Stimulated activated naive B cell treated with anti-CD40 and anti-IgM and Interleukin-4, amounts not matched to agents 10 μg/mL and 1 μg/mL and 100 μg/mL, for 72 hours (primary cell): ENCODE results near the gene NEUROD6.

Source experiments
- ATAC-seq, 2 donors: fragments of 150-1000 bp; cut with Tn5 transposase; replicated peaks; 2 replicates each; pipeline ENCODE4 v1.10.0; 2021; ENCODE audit warnings: moderate library complexity in 1 of 2
- DNase-seq: peaks from one replicate; pipeline ENCODE4 v3.0.0; 2021
- H3K27ac Mint-ChIP-seq: one replicate; pipeline ENCODE4 v1.8.0; 2022; ENCODE audit warnings: mild to moderate bottlenecking, mixed read lengths
- H3K27me3 Mint-ChIP-seq, 2 donors: one replicate each; pipeline ENCODE4 v1.8.0; 2022; ENCODE audit warnings: mixed read lengths in 2 of 2
- H3K36me3 Mint-ChIP-seq, 2 donors: one replicate each; pipeline ENCODE4 v1.8.0; 2022; ENCODE audit warnings: mixed read lengths in 2 of 2, mild to moderate bottlenecking in 1 of 2
- H3K4me1 Mint-ChIP-seq, 2 donors: one replicate each; pipeline ENCODE4 v1.8.0; 2022; ENCODE audit warnings: mixed read lengths in 2 of 2, mild to moderate bottlenecking in 1 of 2
- H3K4me3 Mint-ChIP-seq, 2 donors: one replicate each; pipeline ENCODE4 v1.8.0; 2022; ENCODE audit warnings: mild to moderate bottlenecking in 2 of 2, mixed read lengths in 2 of 2, moderate library complexity in 1 of 2
- H3K9me3 Mint-ChIP-seq, 2 donors: one replicate each; pipeline ENCODE4 v1.8.0; 2022; ENCODE audit warnings: mixed read lengths in 2 of 2, mild to moderate bottlenecking in 1 of 2

The NEUROD6 gene

GRCh38 chr7:31341141-31341540, 615 bp upstream of the NEUROD6 start:
- H3K36me3 Mint-ChIP-seq: no peaks in the 10 kb centered on the region
- no peaks in the 10 kb centered on the region for H3K4me1 Mint-ChIP-seq
- H3K27me3 Mint-ChIP-seq: peaks cover 13 to 15% of the 10 kb centered on the region in 2 donors
- H3K4me3 Mint-ChIP-seq: no peak overlapping the region
- ATAC-seq: no peak
- H3K27ac Mint-ChIP-seq: no peak overlapping the region
- H3K9me3 Mint-ChIP-seq: no peaks in the 10 kb centered on the region
- DNase-seq: no peak

- DNase-seq (no peak), ATAC-seq (no peak)
- no peaks in the 10 kb centered on the region for H3K36me3 Mint-ChIP-seq
- no peaks in the 10 kb centered on the region for H3K4me1 Mint-ChIP-seq
- H3K27me3 Mint-ChIP-seq: peaks cover 24 to 26% of the 10 kb centered on the region in 2 donors
- no peak overlapping the region for H3K27ac Mint-ChIP-seq
- no peak overlapping the region for H3K4me3 Mint-ChIP-seq
- H3K9me3 Mint-ChIP-seq: peaks cover 0 to 2% of the 10 kb centered on the region in 2 donors
Measured at GRCh38 chr7:31340051-31340450, 475 bp downstream of the NEUROD6 start.

- H3K4me3 Mint-ChIP-seq: no peak overlapping the region
- peaks cover 28 to 29% of the 10 kb centered on the region in 2 donors for H3K27me3 Mint-ChIP-seq
- DNase-seq (no peak), ATAC-seq (no peak)
- H3K4me1 Mint-ChIP-seq: no peaks in the 10 kb centered on the region
- H3K36me3 Mint-ChIP-seq: no peaks in the 10 kb centered on the region
- H3K27ac Mint-ChIP-seq: no peak overlapping the region
- peaks cover 0 to 2% of the 10 kb centered on the region in 2 donors for H3K9me3 Mint-ChIP-seq
Measured at GRCh38 chr7:31338706-31339105, 1.8 kb downstream of the NEUROD6 start.

GRCh38 chr7:31337002-31337565, 3.4 kb downstream of the NEUROD6 start:
- Mint-ChIP-seq H3K9me3 (peaks cover 0 to 4% of the 10 kb centered on the region in 2 donors), H3K36me3 (no peaks in the 10 kb centered on the region), H3K4me1 (no peaks in the 10 kb centered on the region), H3K27ac (no peak overlapping the region), H3K27me3 (peaks cover 28 to 29% of the 10 kb centered on the region in 2 donors), H3K4me3 (no peak overlapping the region)
- DNase-seq (no peak), ATAC-seq (no peak)

GRCh38 chr7:31336202-31337001, 4.1 kb downstream of the NEUROD6 start:
- Mint-ChIP-seq H3K27ac (no peak overlapping the region), H3K4me3 (no peak overlapping the region), H3K4me1 (no peaks in the 10 kb centered on the region), H3K27me3 (peaks cover 28 to 29% of the 10 kb centered on the region in 2 donors), H3K36me3 (no peaks in the 10 kb centered on the region), H3K9me3 (peaks cover 0 to 4% of the 10 kb centered on the region in 2 donors)
- no peak for DNase-seq
- no peak for ATAC-seq

GRCh38 chr7:31335884-31336201, 4.7 kb downstream of the NEUROD6 start:
- DNase-seq (no peak), ATAC-seq (no peak)
- Mint-ChIP-seq H3K9me3 (peaks cover 0 to 4% of the 10 kb centered on the region in 2 donors), H3K27me3 (peaks cover 28 to 29% of the 10 kb centered on the region in 2 donors), H3K27ac (no peak overlapping the region), H3K36me3 (no peaks in the 10 kb centered on the region), H3K4me3 (no peak overlapping the region), H3K4me1 (no peaks in the 10 kb centered on the region)

- no peak for DNase-seq
- no peak overlapping the region for H3K4me3 Mint-ChIP-seq
- ATAC-seq: no peak
- no peaks in the 10 kb centered on the region for H3K36me3 Mint-ChIP-seq
- H3K9me3 Mint-ChIP-seq: peaks cover 0 to 5% of the 10 kb centered on the region in 2 donors
- no peak overlapping the region for H3K27ac Mint-ChIP-seq
- H3K27me3 Mint-ChIP-seq: peaks cover 28 to 29% of the 10 kb centered on the region in 2 donors
- no peaks in the 10 kb centered on the region for H3K4me1 Mint-ChIP-seq
Measured at GRCh38 chr7:31335161-31335856, 5.2 kb downstream of the NEUROD6 start.

- Mint-ChIP-seq H3K36me3 (no peaks in the 10 kb centered on the region), H3K4me3 (no peak overlapping the region), H3K27ac (no peak overlapping the region), H3K4me1 (no peaks in the 10 kb centered on the region), H3K27me3 (peaks cover 19% of the 10 kb centered on the region in 2 donors), H3K9me3 (peaks cover 0 to 8% of the 10 kb centered on the region in 2 donors)
- DNase-seq (no peak), ATAC-seq (no peak)
Measured at GRCh38 chr7:31333291-31333690, 7.2 kb downstream of the NEUROD6 start.

- Mint-ChIP-seq H3K27ac (no peak overlapping the region), H3K36me3 (no peaks in the 10 kb centered on the region), H3K4me3 (no peak overlapping the region), H3K4me1 (no peaks in the 10 kb centered on the region), H3K27me3 (no peaks in the 10 kb centered on the region), H3K9me3 (peaks cover 4 to 7% of the 10 kb centered on the region in 2 donors)
- ATAC-seq: no peak
- DNase-seq: no peak
Measured at GRCh38 chr7:31327071-31327470, 13.5 kb downstream of the NEUROD6 start.

- Mint-ChIP-seq H3K4me1 (no peaks in the 10 kb centered on the region), H3K9me3 (peaks cover 4 to 7% of the 10 kb centered on the region in 2 donors), H3K36me3 (no peaks in the 10 kb centered on the region), H3K4me3 (no peak overlapping the region), H3K27ac (no peak overlapping the region), H3K27me3 (no peaks in the 10 kb centered on the region)
- ATAC-seq (no peak), DNase-seq (no peak)
Measured at GRCh38 chr7:31326416-31326815, 14.1 kb downstream of the NEUROD6 start.

- no peaks in the 10 kb centered on the region for H3K36me3 Mint-ChIP-seq
Measured at GRCh38 chr7:31323101-31323500, 17.4 kb downstream of the NEUROD6 start.

GRCh38 chr7:31320675-31321074, 19.9 kb downstream of the NEUROD6 start:
- no peaks in the 10 kb centered on the region for H3K36me3 Mint-ChIP-seq
- no peaks in the 10 kb centered on the region for H3K27me3 Mint-ChIP-seq
- H3K4me3 Mint-ChIP-seq: no peak overlapping the region
- H3K9me3 Mint-ChIP-seq: peaks cover 0 to 4% of the 10 kb centered on the region in 2 donors
- no peaks in the 10 kb centered on the region for H3K4me1 Mint-ChIP-seq
- H3K27ac Mint-ChIP-seq: no peak overlapping the region
- DNase-seq (no peak), ATAC-seq (no peak)

More at GRCh38 chr7:31323101-31323500, 17.4 kb downstream of the NEUROD6 start:
- Mint-ChIP-seq H3K4me3 (no peak overlapping the region), H3K4me1 (no peaks in the 10 kb centered on the region), H3K27me3 (no peaks in the 10 kb centered on the region), H3K27ac (no peak overlapping the region), H3K9me3 (peaks cover 2 to 4% of the 10 kb centered on the region in 2 donors)
- ATAC-seq (no peak), DNase-seq (no peak)

GRCh38 chr7:31318313-31318712, 22.2 kb downstream of the NEUROD6 start:
- Mint-ChIP-seq H3K27me3 (no peaks in the 10 kb centered on the region), H3K27ac (no peak overlapping the region), H3K4me1 (no peaks in the 10 kb centered on the region), H3K4me3 (no peak overlapping the region), H3K9me3 (no peaks in the 10 kb centered on the region), H3K36me3 (no peaks in the 10 kb centered on the region)
- DNase-seq (no peak), ATAC-seq (no peak)

GRCh38 chr7:31316876-31317275, 23.6 kb downstream of the NEUROD6 start:
- DNase-seq (no peak), ATAC-seq (no peak)
- Mint-ChIP-seq H3K36me3 (no peaks in the 10 kb centered on the region), H3K4me1 (no peaks in the 10 kb centered on the region), H3K9me3 (no peaks in the 10 kb centered on the region), H3K4me3 (no peak overlapping the region), H3K27ac (no peak overlapping the region), H3K27me3 (no peaks in the 10 kb centered on the region)

GRCh38 chr7:31315758-31316157, 24.8 kb downstream of the NEUROD6 start:
- DNase-seq: no peak
- Mint-ChIP-seq H3K4me1 (no peaks in the 10 kb centered on the region), H3K27ac (no peak overlapping the region), H3K27me3 (no peaks in the 10 kb centered on the region), H3K36me3 (no peaks in the 10 kb centered on the region), H3K9me3 (no peaks in the 10 kb centered on the region), H3K4me3 (no peak overlapping the region)
- ATAC-seq: no peak
